ENCODE results near the gene CC2D1A.

The CC2D1A gene

DNA sequence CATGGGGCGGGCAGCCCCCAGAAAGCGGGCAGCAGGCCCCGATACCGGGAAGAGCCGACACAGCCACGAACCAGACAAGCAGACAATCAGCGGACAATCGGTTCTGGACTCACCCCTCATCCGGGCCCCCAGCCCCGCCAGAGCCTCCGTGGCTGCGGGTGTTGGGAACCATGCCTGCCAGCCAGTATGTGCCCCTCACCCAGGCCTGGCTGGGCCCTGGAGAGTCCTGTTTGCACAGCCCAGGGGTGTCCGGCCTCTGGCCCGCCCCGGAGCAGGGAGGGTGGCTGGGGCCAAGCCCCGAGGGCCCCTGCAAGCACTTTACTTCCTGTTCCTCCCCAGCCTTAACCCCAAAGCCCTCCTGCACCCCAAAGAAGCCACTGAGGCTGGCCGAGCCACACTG, 24.4 kb downstream of the CC2D1A start:
- no peak overlapping the region for H3K4me3 ChIP-seq
- H3K36me3 ChIP-seq (ENCODE audit: insufficient read depth, low read length) = no peaks in the 10 kb centered on the region; the same call in 1 of the 2 replicates
- TF ChIP-seq POLR2AphosphoS5 (IDR thresholded peaks at IDR 0.05; ENCODE audit: borderline replicate concordance, low read depth, low read length) (no peak), EZH2 (IDR thresholded peaks at IDR 0.05) (no peak), FOXP2 (optimal IDR thresholded peaks at IDR 0.05; ENCODE audit: control extremely low read depth, extremely low read length, insufficient read depth) (no peak)
- no peak overlapping the region for H3K27ac ChIP-seq
- H3K9me3 ChIP-seq (ENCODE audit: low read depth, low read length) = no peaks in the 10 kb centered on the region
- no peak for DNase-seq (ENCODE audit: low read depth, low spot score)
- no peak overlapping the region for H3K9ac ChIP-seq (ENCODE audit: insufficient read length)

DNA sequence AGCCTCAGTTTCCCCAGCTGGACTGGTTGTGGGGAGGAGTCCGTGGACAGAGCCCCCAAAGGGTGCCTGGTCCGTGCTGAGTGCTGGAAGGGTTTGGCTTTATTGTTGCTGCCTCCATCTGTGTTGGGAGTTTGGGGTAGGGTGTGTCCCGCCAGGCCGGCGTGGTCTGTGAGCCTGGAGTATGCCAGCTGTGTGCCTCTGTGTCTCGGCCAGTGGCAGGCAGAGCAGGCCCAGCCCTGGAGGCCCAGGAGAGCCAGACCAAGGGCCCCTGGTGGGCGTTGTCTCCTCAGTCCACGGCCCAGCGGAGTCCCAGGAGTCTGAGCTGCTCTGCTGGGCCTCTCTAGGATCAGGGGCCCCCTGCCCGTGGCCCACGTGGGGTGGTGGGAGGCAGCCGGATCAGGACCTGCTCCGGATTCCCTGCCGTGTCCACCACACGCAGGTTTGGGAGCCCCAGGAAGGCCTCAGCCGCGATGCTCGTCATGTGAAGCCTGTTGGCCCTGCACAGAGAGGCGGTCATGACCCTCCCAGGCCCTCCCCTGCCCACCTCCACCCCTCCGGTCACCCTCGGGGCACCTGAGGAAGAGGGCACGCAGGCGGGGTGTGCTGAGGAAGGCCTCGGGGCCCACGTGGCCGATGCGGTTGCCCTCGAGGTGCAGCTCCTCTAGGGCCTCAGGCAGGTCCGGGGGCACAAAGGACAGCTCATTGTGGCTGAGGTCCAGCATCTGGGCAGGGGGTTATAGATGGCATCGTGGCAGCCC, 25.6 kb downstream of the CC2D1A start:
- TF ChIP-seq FOXP2 (optimal IDR thresholded peaks at IDR 0.05; ENCODE audit: control extremely low read depth, extremely low read length, insufficient read depth) (no peak), POLR2AphosphoS5 (IDR thresholded peaks at IDR 0.05; ENCODE audit: borderline replicate concordance, low read depth, low read length) (no peak)
- no peaks in the 10 kb centered on the region for H3K9me3 ChIP-seq (ENCODE audit: low read depth, low read length)

DNA sequence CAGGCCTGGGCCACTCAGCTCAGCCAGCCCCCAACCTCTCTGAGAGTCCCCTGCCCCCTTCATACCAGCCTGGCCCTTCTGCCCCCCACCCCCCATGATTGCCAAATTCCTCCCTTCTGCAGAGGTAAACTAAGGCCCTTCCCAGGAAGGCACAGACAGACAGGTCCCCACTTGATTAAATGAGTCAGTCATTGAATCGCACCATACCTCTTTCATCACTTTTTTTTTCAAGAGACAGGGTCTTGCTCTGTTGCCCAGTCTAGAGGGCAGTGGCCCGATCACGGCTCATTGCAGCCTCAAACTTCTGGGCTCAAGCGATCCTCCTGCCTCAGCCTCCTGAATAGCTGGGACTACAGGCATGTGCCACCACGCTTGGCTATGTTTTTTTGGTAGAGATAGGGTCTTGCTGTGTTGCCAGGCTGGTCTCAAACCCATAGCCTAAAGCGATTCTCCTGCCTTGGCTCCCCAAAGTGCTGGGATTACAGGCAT, 26.2 kb downstream of the CC2D1A start:
- Histone ChIP-seq H3K9me3 (ENCODE audit: low read depth, low read length) (no peaks in the 10 kb centered on the region), H3K27ac (no peak overlapping the region), H3K9ac (ENCODE audit: insufficient read length) (no peak overlapping the region), H3K4me3 (no peak overlapping the region), H3K36me3 (ENCODE audit: insufficient read depth, low read length) (no peaks in the 10 kb centered on the region; the same call in 1 of the 2 replicates)
- no peak for TF ChIP-seq EZH2 (IDR thresholded peaks at IDR 0.05)
- no peak for TF ChIP-seq FOXP2 (optimal IDR thresholded peaks at IDR 0.05; ENCODE audit: control extremely low read depth, extremely low read length, insufficient read depth)
- TF ChIP-seq POLR2AphosphoS5 (IDR thresholded peaks at IDR 0.05; ENCODE audit: borderline replicate concordance, low read depth, low read length) = no peak
- no peak for DNase-seq (ENCODE audit: low read depth, low spot score)

More for the DNA sequence above, 25.6 kb downstream of the CC2D1A start:
- H3K4me3 ChIP-seq = no peak overlapping the region
- H3K9ac ChIP-seq (ENCODE audit: insufficient read length) = no peak overlapping the region
- DNase-seq (ENCODE audit: low read depth, low spot score) = no peak
- H3K36me3 ChIP-seq (ENCODE audit: insufficient read depth, low read length) = no peaks in the 10 kb centered on the region; the same call in 1 of the 2 replicates
- H3K27ac ChIP-seq = no peak overlapping the region

DNA sequence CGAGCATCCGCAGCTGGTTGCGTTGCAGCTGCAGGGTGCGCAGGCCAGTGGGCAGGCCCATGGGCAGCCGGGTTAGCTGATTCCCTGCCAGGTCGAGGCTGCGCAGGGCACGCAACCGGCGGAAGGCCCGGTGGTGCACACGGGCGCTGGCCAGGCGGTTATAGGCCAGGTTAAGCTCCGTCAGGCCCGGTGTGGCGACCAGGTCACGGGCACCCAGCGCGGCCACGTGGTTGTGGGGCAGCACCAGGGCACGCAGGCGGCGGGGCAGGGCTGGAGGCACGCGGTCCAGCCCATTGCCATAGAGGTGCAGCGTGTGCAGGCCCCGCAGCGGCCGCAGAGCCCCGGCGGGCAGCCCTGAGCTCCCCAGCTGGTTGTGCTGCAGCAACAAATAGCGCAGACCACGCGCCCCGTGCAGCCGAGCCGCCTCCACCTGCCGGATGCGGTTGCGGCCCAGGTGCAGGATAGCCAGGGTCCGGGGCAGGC, 27.0 kb downstream of the CC2D1A start:
- Histone ChIP-seq H3K9me3 (ENCODE audit: low read depth, low read length) (no peaks in the 10 kb centered on the region), H3K36me3 (ENCODE audit: insufficient read depth, low read length) (no peaks in the 10 kb centered on the region), H3K9ac (ENCODE audit: insufficient read length) (no peak overlapping the region), H3K4me3 (no peak overlapping the region), H3K27ac (no peak overlapping the region)
- TF ChIP-seq POLR2AphosphoS5 (IDR thresholded peaks at IDR 0.05; ENCODE audit: borderline replicate concordance, low read depth, low read length) (no peak), EZH2 (IDR thresholded peaks at IDR 0.05) (no peak), FOXP2 (optimal IDR thresholded peaks at IDR 0.05; ENCODE audit: control extremely low read depth, extremely low read length, insufficient read depth) (no peak)
- DNase-seq (ENCODE audit: low read depth, low spot score) = no peak

DNA sequence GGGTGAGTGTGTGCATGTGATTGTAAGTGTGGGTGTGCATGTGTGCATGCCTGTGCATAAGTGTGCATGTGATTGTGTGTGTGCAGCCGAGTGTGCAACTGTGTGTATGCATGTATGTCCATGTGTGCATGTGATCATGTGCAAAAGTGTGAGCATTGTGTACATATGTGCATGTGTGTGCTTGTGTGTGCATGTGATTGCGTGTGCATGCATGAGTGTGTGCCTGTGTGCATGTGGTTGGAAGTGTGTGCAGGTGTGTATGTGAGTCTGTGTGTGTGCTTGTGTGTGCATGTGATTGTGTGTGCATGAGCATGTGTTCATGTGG, 28.7 kb downstream of the CC2D1A start:
- H3K9me3 ChIP-seq (ENCODE audit: low read depth, low read length) = no peaks in the 10 kb centered on the region
- TF ChIP-seq POLR2AphosphoS5 (IDR thresholded peaks at IDR 0.05; ENCODE audit: borderline replicate concordance, low read depth, low read length) = no peak
- no peak for TF ChIP-seq EZH2 (IDR thresholded peaks at IDR 0.05)
- no peak for TF ChIP-seq FOXP2 (optimal IDR thresholded peaks at IDR 0.05; ENCODE audit: control extremely low read depth, extremely low read length, insufficient read depth)
- no peak for DNase-seq (ENCODE audit: low read depth, low spot score)
- H3K9ac ChIP-seq (ENCODE audit: insufficient read length) = no peak overlapping the region
- H3K36me3 ChIP-seq (ENCODE audit: insufficient read depth, low read length) = no peaks in the 10 kb centered on the region
- no peak overlapping the region for H3K27ac ChIP-seq
- H3K4me3 ChIP-seq = no peak overlapping the region

GRCh38 chr19:13935765-13936510, 29.9 kb downstream of the CC2D1A start:
- Histone ChIP-seq H3K36me3 (ENCODE audit: insufficient read depth, low read length) (no peaks in the 10 kb centered on the region), H3K4me3 (no peak overlapping the region), H3K9me3 (ENCODE audit: low read depth, low read length) (no peaks in the 10 kb centered on the region), H3K27ac (no peak overlapping the region), H3K9ac (ENCODE audit: insufficient read length) (no peak overlapping the region)
- TF ChIP-seq FOXP2 (optimal IDR thresholded peaks at IDR 0.05; ENCODE audit: control extremely low read depth, extremely low read length, insufficient read depth) (no peak), POLR2AphosphoS5 (IDR thresholded peaks at IDR 0.05; ENCODE audit: borderline replicate concordance, low read depth, low read length) (no peak), EZH2 (IDR thresholded peaks at IDR 0.05) (no peak)
- no peak for DNase-seq (ENCODE audit: low read depth, low spot score)

- Histone ChIP-seq H3K27ac (no peak overlapping the region), H3K9ac (ENCODE audit: insufficient read length) (no peak overlapping the region), H3K9me3 (ENCODE audit: low read depth, low read length) (no peaks in the 10 kb centered on the region), H3K36me3 (ENCODE audit: insufficient read depth, low read length) (no peaks in the 10 kb centered on the region), H3K4me3 (no peak overlapping the region)
- no peak for DNase-seq (ENCODE audit: low read depth, low spot score)
- no peak for TF ChIP-seq POLR2AphosphoS5 (IDR thresholded peaks at IDR 0.05; ENCODE audit: borderline replicate concordance, low read depth, low read length)
- no peak for TF ChIP-seq EZH2 (IDR thresholded peaks at IDR 0.05)
- no peak for TF ChIP-seq FOXP2 (optimal IDR thresholded peaks at IDR 0.05; ENCODE audit: control extremely low read depth, extremely low read length, insufficient read depth)
These were observed 31.7 kb downstream of the CC2D1A start for GRCh38 chr19:13937479-13938300.
